H9 (cell line): ENCODE data around the gene COMMD9. TPM values are rescaled to one million over a fixed set of nuclear protein-coding genes. Genes with fewer than 3 reads are reported as not detected.

Experiments
- DNase-seq: peaks from one replicate; pipeline ENCODE4 v3.0.0-alpha.2; 2017
- H2AFZ ChIP-seq: one replicate; pipeline ENCODE4 v1.6.1; 2013; ENCODE audit warnings: mild to moderate bottlenecking, low read length, control low read depth, moderate library complexity
- H2AK5ac ChIP-seq: 2 replicates; pipeline ENCODE4 v1.6.1; 2013; ENCODE audit warnings: low read length, control low read depth, mixed read lengths; ENCODE audit not compliant: insufficient read length
- H2BK120ac ChIP-seq: one replicate; pipeline ENCODE4 v1.6.1; 2013; ENCODE audit warnings: low read depth, mild to moderate bottlenecking, low read length, control low read depth, inconsistent platforms; ENCODE audit not compliant: poor library complexity, severe bottlenecking
- H2BK12ac ChIP-seq: 2 replicates; pipeline ENCODE4 v1.6.1; 2013; ENCODE audit warnings: low read length, control low read depth, mixed read lengths, low read depth; ENCODE audit not compliant: insufficient read length
- H2BK15ac ChIP-seq: 2 replicates; pipeline ENCODE4 v1.6.1; 2013; ENCODE audit warnings: low read depth, low read length, control low read depth
- H2BK20ac ChIP-seq: one replicate; pipeline ENCODE4 v1.6.1; 2013; ENCODE audit warnings: low read depth, mild to moderate bottlenecking, low read length, control low read depth, inconsistent platforms; ENCODE audit not compliant: poor library complexity, severe bottlenecking
- H2BK5ac ChIP-seq: 2 replicates; pipeline ENCODE4 v1.6.1; 2013; ENCODE audit warnings: low read length, control low read depth, mixed read lengths; ENCODE audit not compliant: insufficient read length
- H3K14ac ChIP-seq: 2 replicates; pipeline ENCODE4 v1.6.1; 2013; ENCODE audit warnings: low read length, control low read depth; ENCODE audit not compliant: insufficient read depth
- H3K18ac ChIP-seq: 2 replicates; pipeline ENCODE4 v1.6.1; 2013; ENCODE audit warnings: low read depth, mild to moderate bottlenecking, mixed read lengths, low read length, control low read depth; ENCODE audit not compliant: insufficient read length
- H3K23ac ChIP-seq: 2 replicates; pipeline ENCODE4 v1.6.1; 2013; ENCODE audit warnings: low read length, control low read depth, mixed read lengths, low read depth; ENCODE audit not compliant: insufficient read length
- H3K23me2 ChIP-seq: 2 replicates; pipeline ENCODE4 v1.6.1; 2013; ENCODE audit warnings: low read depth, mild to moderate bottlenecking, mixed read lengths, low read length, control low read depth; ENCODE audit not compliant: insufficient read length, poor library complexity, severe bottlenecking
- H3K27ac ChIP-seq: 2 replicates; pipeline ENCODE4 v1.5.1; 2013; ENCODE audit warnings: low read length, control low read depth, mixed read lengths, low read depth; ENCODE audit not compliant: insufficient read length
- H3K27me3 ChIP-seq: 2 replicates; pipeline ENCODE4 v1.6.1; 2013; ENCODE audit warnings: low read length, control low read depth, inconsistent platforms; ENCODE audit not compliant: insufficient read depth
- H3K4ac ChIP-seq: 2 replicates; pipeline ENCODE4 v1.6.1; 2013; ENCODE audit warnings: low read depth, mild to moderate bottlenecking, control low read depth, inconsistent platforms, low read length, moderate library complexity
- H3K4me1 ChIP-seq: 2 replicates; pipeline ENCODE4 v1.6.1; 2013; ENCODE audit warnings: low read length, control low read depth, inconsistent platforms; ENCODE audit not compliant: insufficient read depth
- H3K4me2 ChIP-seq: 2 replicates; pipeline ENCODE4 v1.6.1; 2013; ENCODE audit warnings: low read length, control low read depth, mixed read lengths; ENCODE audit not compliant: insufficient read length, insufficient read depth
- H3K56ac ChIP-seq: 2 replicates; pipeline ENCODE4 v1.6.1; 2013; ENCODE audit warnings: low read depth, mild to moderate bottlenecking, mixed read lengths, low read length, control low read depth; ENCODE audit not compliant: insufficient read length
- H3K79me1 ChIP-seq: 2 replicates; pipeline ENCODE4 v1.6.1; 2013; ENCODE audit warnings: low read depth, mild to moderate bottlenecking, moderate library complexity, low read length, control low read depth, inconsistent platforms; ENCODE audit not compliant: insufficient read depth, poor library complexity, severe bottlenecking
- H3K79me2 ChIP-seq: 2 replicates; pipeline ENCODE4 v1.6.1; 2013; ENCODE audit warnings: low read length, control low read depth, inconsistent platforms; ENCODE audit not compliant: insufficient read depth
- H3K9ac ChIP-seq: 2 replicates; pipeline ENCODE4 v1.6.1; 2013; ENCODE audit warnings: low read length, control low read depth, mixed read lengths; ENCODE audit not compliant: insufficient read length; ENCODE audit errors: extremely low read depth
- H3K9me3 ChIP-seq: one replicate; pipeline ENCODE4 v1.6.1; 2013; ENCODE audit warnings: low read depth, low read length, inconsistent platforms; ENCODE audit not compliant: control insufficient read depth
- H3T11ph ChIP-seq: one replicate; pipeline ENCODE4 v1.6.1; 2013; ENCODE audit warnings: mild to moderate bottlenecking, low read length, control low read depth, inconsistent platforms
- H4K20me1 ChIP-seq: one replicate; pipeline ENCODE4 v1.6.1; 2013; ENCODE audit not compliant: control insufficient read depth, insufficient read length, insufficient read depth
- H4K5ac ChIP-seq: 2 replicates; pipeline ENCODE4 v1.6.1; 2013; ENCODE audit warnings: low read depth, mild to moderate bottlenecking, mixed read lengths, low read length, control low read depth; ENCODE audit not compliant: insufficient read length
- H4K8ac ChIP-seq: replicated peaks from 2 replicates; pipeline ENCODE4 v1.6.1; 2013; ENCODE audit warnings: low read length, control low read depth, mixed read lengths, low read depth; ENCODE audit not compliant: insufficient read length
- H4K91ac ChIP-seq: 2 replicates; pipeline ENCODE4 v1.6.1; 2013; ENCODE audit warnings: low read depth, mild to moderate bottlenecking, moderate library complexity, mixed read lengths, low read length, control low read depth; ENCODE audit not compliant: insufficient read length
- H3K27ac Mint-ChIP-seq, 3 experiments: 2 replicates in 2 of 3; 3 replicates in 1 of 3; pipeline ENCODE4 v1.8.0; 2020 to 2021; ENCODE audit warnings: mixed read lengths in 3 of 3, mild to moderate bottlenecking in 1 of 3, moderate library complexity in 1 of 3
- H3K27me3 Mint-ChIP-seq: 2 replicates; pipeline ENCODE4 v1.8.0; 2021; ENCODE audit warnings: low read depth, mild to moderate bottlenecking, moderate library complexity, mixed read lengths
- H3K36me3 Mint-ChIP-seq, 3 experiments: 2 replicates in 2 of 3; 3 replicates in 1 of 3; pipeline ENCODE4 v1.8.0; 2020 to 2021; ENCODE audit warnings: low read depth in 3 of 3, mixed read lengths in 3 of 3; ENCODE audit not compliant: insufficient read depth in 1 of 3
- H3K4me1 Mint-ChIP-seq, 2 experiments: 2 replicates each; pipeline ENCODE4 v1.8.0; 2020; ENCODE audit warnings: mixed read lengths in 2 of 2
- H3K4me3 Mint-ChIP-seq, 2 experiments: 2 replicates in 1 of 2; 3 replicates in 1 of 2; pipeline ENCODE4 v1.8.0; 2020 to 2021; ENCODE audit warnings: mild to moderate bottlenecking in 2 of 2, mixed read lengths in 2 of 2, moderate library complexity in 1 of 2
- H3K9me3 Mint-ChIP-seq, 2 experiments: 2 replicates in 1 of 2; 3 replicates in 1 of 2; pipeline ENCODE4 v1.8.0; 2020; ENCODE audit warnings: mild to moderate bottlenecking in 2 of 2, mixed read lengths in 2 of 2, moderate library complexity in 1 of 2
- CTCF ChIP-seq: fragments of 200-600 bp; sonication (generic); conservative IDR thresholded peaks from 3 replicates; pipeline ENCODE4 v1.8.0; 2021; ENCODE audit warnings: antibody characterized with exemption, mild to moderate bottlenecking
- WGBS: extraction: QIAGEN DNeasy Blood & Tissue Kit; methylation state at CpG from one replicate; pipeline ENCODE4 v1.1.7; 2013; ENCODE audit warnings: missing lambda C conversion rate, low lambda C conversion rate, mixed read lengths; ENCODE audit not compliant: insufficient read length; ENCODE audit errors: extremely low coverage; 5-methylcytosine and 5-hydroxymethylcytosine counted together
- total RNA-seq: library from RNA; stranded (reverse); gene quantifications from 2 replicates; pipeline ENCODE4 v1.2.1, GENCODE V29; 2021

The COMMD9 gene
- total RNA-seq, 1 experiment from 2014 or later = 47.0 TPM

- H4K20me1 ChIP-seq = no peaks in the 10 kb centered on the region
- no peaks in the 10 kb centered on the region for H3K4me1 ChIP-seq
- no peak overlapping the region for H2AK5ac ChIP-seq
- WGBS = no CpG with 5 or more reads among the region's 3 CpGs
- Mint-ChIP-seq H3K27ac (peak overlapping the region in 1 of 3 experiments; percentile 69; a peak in 1 of 7 replicates), H3K9me3 (no peaks in the 10 kb centered on the region), H3K36me3 (peaks cover 0 to 7% (median 3%) of the 10 kb centered on the region in 3 experiments; a peak in 1 of 7 replicates), H3K27me3 (no peaks in the 10 kb centered on the region; the same call in 1 of the 2 replicates), H3K4me1 (peaks cover 5 to 8% of the 10 kb centered on the region in 2 experiments), H3K4me3 (no peak overlapping the region)
- no peaks in the 10 kb centered on the region for H3K27me3 ChIP-seq
- no peaks in the 10 kb centered on the region for H3K79me1 ChIP-seq
- H3K4me2 ChIP-seq = no peak overlapping the region
- no peak for DNase-seq
- H3K14ac ChIP-seq = no peak overlapping the region
- no peaks in the 10 kb centered on the region for H3K79me2 ChIP-seq
- H3K9ac ChIP-seq = no peak overlapping the region
- H3K27ac ChIP-seq = no peak overlapping the region
- H3K56ac ChIP-seq = no peak overlapping the region
- no peak overlapping the region for H2AFZ ChIP-seq
- H2BK20ac ChIP-seq = no peak overlapping the region
- H3T11ph ChIP-seq = no peak overlapping the region
- no peaks in the 10 kb centered on the region for H3K23me2 ChIP-seq
- H3K4ac ChIP-seq = no peak overlapping the region
- H2BK15ac ChIP-seq = no peak overlapping the region
- H2BK12ac ChIP-seq = no peak overlapping the region
- H3K18ac ChIP-seq = no peak overlapping the region
- no peak overlapping the region for H2BK5ac ChIP-seq
- H4K8ac ChIP-seq = no peak overlapping the region
- H3K23ac ChIP-seq = no peak overlapping the region
- H3K9me3 ChIP-seq = no peaks in the 10 kb centered on the region
- H2BK120ac ChIP-seq = no peak overlapping the region
- H4K5ac ChIP-seq = no peak overlapping the region
- no peak overlapping the region for H4K91ac ChIP-seq
- no peak for TF ChIP-seq CTCF
These were observed 49.6 kb downstream of the COMMD9 start for GRCh38 chr11:36239636-36240035.
